Subcutaneous abdominal adipose tissue (tissue), 5 donors: ENCODE data around the gene IFITM5.

ENCODE experiments used
- H3K27ac ChIP-seq: one replicate; pipeline ENCODE4 v1.7.0; 2013; ENCODE audit warnings: low read depth, mild to moderate bottlenecking, inconsistent platforms, low read length, moderate library complexity
- H3K27me3 ChIP-seq, 5 donors: one replicate each; pipeline ENCODE4 v1.7.0; 2013; ENCODE audit warnings: low read length in 5 of 5, inconsistent platforms in 1 of 5; ENCODE audit not compliant: control insufficient read depth in 5 of 5, insufficient read depth in 4 of 5
- H3K36me3 ChIP-seq, 5 donors: one replicate each; pipeline ENCODE4 v1.7.0; 2013; ENCODE audit warnings: low read length in 5 of 5; ENCODE audit not compliant: control insufficient read depth in 5 of 5, insufficient read depth in 5 of 5
- H3K4me1 ChIP-seq, 5 donors: one replicate each; pipeline ENCODE4 v1.7.0; 2013; ENCODE audit warnings: low read length in 5 of 5, mild to moderate bottlenecking in 3 of 5, moderate library complexity in 1 of 5; ENCODE audit not compliant: control insufficient read depth in 5 of 5, insufficient read depth in 5 of 5
- H3K4me3 ChIP-seq, 5 donors: one replicate each; pipeline ENCODE4 v1.7.0; 2013; ENCODE audit warnings: low read length in 5 of 5, low read depth in 1 of 5
- H3K9ac ChIP-seq, 5 donors: one replicate each; pipeline ENCODE4 v1.7.0; 2013; ENCODE audit warnings: low read length in 5 of 5, mild to moderate bottlenecking in 4 of 5, moderate library complexity in 3 of 5
- H3K9me3 ChIP-seq, 5 donors: one replicate each; pipeline ENCODE4 v1.7.0; 2013; ENCODE audit warnings: low read length in 5 of 5; ENCODE audit not compliant: control insufficient read depth in 5 of 5
- donor health status: healthy.
- donor health status: healthy.
- donor health status: healthy.
- donor health status: healthy.
- donor health status: healthy.

Gene IFITM5

GRCh38 chr11:299081-299891, at the start of gene IFITM5:
Gene IFITM5, minus strand, starts transcription at chr11:299526. Its CDS starts 36 bp downstream, at chr11:299490.
- H3K27ac ChIP-seq: no peak within 1 kb of the TSS
- H3K36me3 ChIP-seq: peaks cover 0 to 8% (median 4%) of the 10 kb centered on the region in 5 donors
- no peaks in the 10 kb centered on the region for H3K9me3 ChIP-seq
- H3K4me3 ChIP-seq: no peak within 1 kb of the TSS
- H3K9ac ChIP-seq: no peak within 1 kb of the TSS
- H3K27me3 ChIP-seq: peaks cover 19 to 45% (median 37%) of the 10 kb centered on the region in 5 donors
- H3K4me1 ChIP-seq: peaks cover 0 to 24% (median 13%) of the 10 kb centered on the region in 5 donors

- no peaks in the 10 kb centered on the region for H3K27me3 ChIP-seq
- no peak overlapping the region for H3K27ac ChIP-seq
- no peak overlapping the region for H3K9ac ChIP-seq
- peaks cover 0 to 10% (median 5%) of the 10 kb centered on the region in 5 donors for H3K4me1 ChIP-seq
- H3K36me3 ChIP-seq: no peaks in the 10 kb centered on the region
- H3K4me3 ChIP-seq: no peak overlapping the region
- H3K9me3 ChIP-seq: no peaks in the 10 kb centered on the region
These were observed 47.2 kb upstream of the IFITM5 start for GRCh38 chr11:346529-346928.

GRCh38 chr11:344836-345578, 45.7 kb upstream of the IFITM5 start:
- H3K9ac ChIP-seq: no peak overlapping the region
- H3K4me1 ChIP-seq: no peaks in the 10 kb centered on the region
- H3K9me3 ChIP-seq: no peaks in the 10 kb centered on the region
- H3K36me3 ChIP-seq: no peaks in the 10 kb centered on the region
- no peak overlapping the region for H3K27ac ChIP-seq
- H3K27me3 ChIP-seq: no peaks in the 10 kb centered on the region
- H3K4me3 ChIP-seq: no peak overlapping the region

GRCh38 chr11:342328-342727, 43.0 kb upstream of the IFITM5 start:
- H3K9me3 ChIP-seq: no peaks in the 10 kb centered on the region
- no peak overlapping the region for H3K4me3 ChIP-seq
- no peaks in the 10 kb centered on the region for H3K36me3 ChIP-seq
- H3K9ac ChIP-seq: no peak overlapping the region
- no peaks in the 10 kb centered on the region for H3K27me3 ChIP-seq
- no peak overlapping the region for H3K27ac ChIP-seq
- H3K4me1 ChIP-seq: no peaks in the 10 kb centered on the region

GRCh38 chr11:340539-341512, 41.5 kb upstream of the IFITM5 start:
- no peak overlapping the region for H3K4me3 ChIP-seq
- no peak overlapping the region for H3K27ac ChIP-seq
- H3K27me3 ChIP-seq: no peaks in the 10 kb centered on the region

GRCh38 chr11:339963-340362, 40.6 kb upstream of the IFITM5 start:
- no peak overlapping the region for H3K9ac ChIP-seq
- no peak overlapping the region for H3K4me3 ChIP-seq
- no peaks in the 10 kb centered on the region for H3K27me3 ChIP-seq
- no peaks in the 10 kb centered on the region for H3K36me3 ChIP-seq
- H3K9me3 ChIP-seq: no peaks in the 10 kb centered on the region
- H3K27ac ChIP-seq: no peak overlapping the region
- H3K4me1 ChIP-seq: peaks cover 3 to 17% (median 14%) of the 10 kb centered on the region in 5 donors

More at GRCh38 chr11:340539-341512, 41.5 kb upstream of the IFITM5 start:
- Histone ChIP-seq H3K4me1 (peaks cover 3 to 11% (median 9%) of the 10 kb centered on the region in 5 donors), H3K9ac (no peak overlapping the region), H3K36me3 (no peaks in the 10 kb centered on the region), H3K9me3 (no peaks in the 10 kb centered on the region)

GRCh38 chr11:337711-338110, 38.4 kb upstream of the IFITM5 start:
- Histone ChIP-seq H3K4me1 (peaks cover 7 to 23% (median 17%) of the 10 kb centered on the region in 5 donors), H3K4me3 (no peak overlapping the region), H3K27ac (no peak overlapping the region), H3K27me3 (no peaks in the 10 kb centered on the region), H3K9ac (no peak overlapping the region), H3K9me3 (no peaks in the 10 kb centered on the region), H3K36me3 (no peaks in the 10 kb centered on the region)

- Histone ChIP-seq H3K4me3 (no peak overlapping the region), H3K36me3 (no peaks in the 10 kb centered on the region), H3K9ac (no peak overlapping the region), H3K27me3 (no peaks in the 10 kb centered on the region), H3K9me3 (no peaks in the 10 kb centered on the region), H3K27ac (peak overlapping the region; percentile 52), H3K4me1 (peaks cover 7 to 23% (median 17%) of the 10 kb centered on the region in 5 donors)
These were observed 37.4 kb upstream of the IFITM5 start for GRCh38 chr11:336659-337198.

GRCh38 chr11:335779-336658, 36.7 kb upstream of the IFITM5 start:
- Histone ChIP-seq H3K27me3 (no peaks in the 10 kb centered on the region), H3K27ac (peak overlapping the region; percentile 52), H3K36me3 (no peaks in the 10 kb centered on the region), H3K9ac (peak overlapping the region in 3 of 5 donors; percentile 28 to 39 (median 33)), H3K9me3 (no peaks in the 10 kb centered on the region), H3K4me1 (peaks cover 7 to 23% (median 17%) of the 10 kb centered on the region in 5 donors), H3K4me3 (no peak overlapping the region)
